GM23338 (cell line): ENCODE measurements around the gene CIPC. TPM values are rescaled to one million over a fixed set of nuclear protein-coding genes. Genes with fewer than 3 reads are reported as not detected.

Experiments used
- CREB1 ChIP-seq: fragments of 250-450 bp; sonication (Bioruptor Pico); IDR thresholded peaks from 2 replicates; pipeline ENCODE4 v1.5.0; 2020; ENCODE audit warnings: low read depth, mild to moderate bottlenecking, moderate library complexity
- ZNF114 ChIP-seq: fragments of 250-450 bp; sonication (Bioruptor Pico); IDR thresholded peaks from 2 replicates; pipeline ENCODE4 v1.5.0; 2020; ENCODE audit warnings: mild to moderate bottlenecking, moderate library complexity
- polyA plus RNA-seq: library from polyadenylated mRNA; unstranded; fragments of >200 nt; fragmentation: Nextera tagmentation; extraction: Ambion mirVana; gene quantifications from 2 replicates; pipeline ENCODE4 v1.2.1, GENCODE V29; 2016
- total RNA-seq: library from RNA; depleted of rRNA; stranded (reverse); fragments of >200 nt; shearing (Covaris generic); gene quantifications from 2 replicates; pipeline ENCODE4 v1.2.3, GENCODE V29; 2014
- TF ChIP-seq, protein P1 (sequence below): fragments of 250-450 bp; sonication (Bioruptor Pico); IDR thresholded peaks from 2 replicates; pipeline ENCODE4 v1.5.0; 2020; ENCODE audit warnings: mild to moderate bottlenecking, moderate library complexity
- TF ChIP-seq, protein P2 (sequence below), 2 experiments: fragments of 200-600 bp in 1 of 2; sonication (generic) in 1 of 2; conservative IDR thresholded peaks; 2 replicates each; pipeline versions ENCODE4 v1.5.1 to v1.6.1; 2016 to 2017; ENCODE audit warnings: antibody characterized with exemption in 2 of 2, low read depth in 2 of 2, mild to moderate bottlenecking in 2 of 2, moderate library complexity in 1 of 2
- TF ChIP-seq, protein P3 (sequence below): IDR thresholded peaks from 2 replicates; pipeline ENCODE4 v1.6.1; 2016; ENCODE audit warnings: antibody characterized with exemption

The CIPC gene
- total and polyA plus RNA-seq, 2 experiments from 2014 or later: 8.1 to 36.9 TPM

DNA sequence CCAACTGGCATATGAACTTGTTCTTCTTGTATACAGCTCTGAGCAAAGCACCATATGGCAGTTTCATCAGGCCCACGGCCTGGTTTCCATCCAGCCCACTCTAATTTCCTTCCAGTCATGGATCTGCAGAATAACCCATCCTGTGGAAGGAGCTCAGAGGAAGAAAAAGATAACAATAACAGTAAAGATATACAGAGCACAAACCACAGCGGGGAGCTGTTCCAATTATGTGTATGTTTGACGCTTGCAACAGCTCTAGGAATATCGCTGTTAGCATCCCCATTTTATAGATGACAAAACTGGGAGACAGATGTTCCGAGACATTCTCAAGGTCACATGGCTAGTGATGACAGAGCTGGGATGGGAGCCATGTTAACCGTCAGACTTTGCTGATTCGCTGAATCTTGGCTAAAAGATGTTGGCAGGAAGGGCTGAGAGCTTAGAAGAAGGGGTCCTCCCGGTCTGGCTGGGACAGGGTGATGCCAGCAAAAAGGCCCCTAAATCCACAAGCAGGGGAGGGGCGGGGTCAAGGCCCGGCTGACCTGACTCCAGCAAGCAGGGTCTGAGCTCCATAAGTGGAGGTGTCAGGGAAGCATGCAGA lies 34.4 kb upstream of the CIPC start (continued):
- TF ChIP-seq, protein P1, sequence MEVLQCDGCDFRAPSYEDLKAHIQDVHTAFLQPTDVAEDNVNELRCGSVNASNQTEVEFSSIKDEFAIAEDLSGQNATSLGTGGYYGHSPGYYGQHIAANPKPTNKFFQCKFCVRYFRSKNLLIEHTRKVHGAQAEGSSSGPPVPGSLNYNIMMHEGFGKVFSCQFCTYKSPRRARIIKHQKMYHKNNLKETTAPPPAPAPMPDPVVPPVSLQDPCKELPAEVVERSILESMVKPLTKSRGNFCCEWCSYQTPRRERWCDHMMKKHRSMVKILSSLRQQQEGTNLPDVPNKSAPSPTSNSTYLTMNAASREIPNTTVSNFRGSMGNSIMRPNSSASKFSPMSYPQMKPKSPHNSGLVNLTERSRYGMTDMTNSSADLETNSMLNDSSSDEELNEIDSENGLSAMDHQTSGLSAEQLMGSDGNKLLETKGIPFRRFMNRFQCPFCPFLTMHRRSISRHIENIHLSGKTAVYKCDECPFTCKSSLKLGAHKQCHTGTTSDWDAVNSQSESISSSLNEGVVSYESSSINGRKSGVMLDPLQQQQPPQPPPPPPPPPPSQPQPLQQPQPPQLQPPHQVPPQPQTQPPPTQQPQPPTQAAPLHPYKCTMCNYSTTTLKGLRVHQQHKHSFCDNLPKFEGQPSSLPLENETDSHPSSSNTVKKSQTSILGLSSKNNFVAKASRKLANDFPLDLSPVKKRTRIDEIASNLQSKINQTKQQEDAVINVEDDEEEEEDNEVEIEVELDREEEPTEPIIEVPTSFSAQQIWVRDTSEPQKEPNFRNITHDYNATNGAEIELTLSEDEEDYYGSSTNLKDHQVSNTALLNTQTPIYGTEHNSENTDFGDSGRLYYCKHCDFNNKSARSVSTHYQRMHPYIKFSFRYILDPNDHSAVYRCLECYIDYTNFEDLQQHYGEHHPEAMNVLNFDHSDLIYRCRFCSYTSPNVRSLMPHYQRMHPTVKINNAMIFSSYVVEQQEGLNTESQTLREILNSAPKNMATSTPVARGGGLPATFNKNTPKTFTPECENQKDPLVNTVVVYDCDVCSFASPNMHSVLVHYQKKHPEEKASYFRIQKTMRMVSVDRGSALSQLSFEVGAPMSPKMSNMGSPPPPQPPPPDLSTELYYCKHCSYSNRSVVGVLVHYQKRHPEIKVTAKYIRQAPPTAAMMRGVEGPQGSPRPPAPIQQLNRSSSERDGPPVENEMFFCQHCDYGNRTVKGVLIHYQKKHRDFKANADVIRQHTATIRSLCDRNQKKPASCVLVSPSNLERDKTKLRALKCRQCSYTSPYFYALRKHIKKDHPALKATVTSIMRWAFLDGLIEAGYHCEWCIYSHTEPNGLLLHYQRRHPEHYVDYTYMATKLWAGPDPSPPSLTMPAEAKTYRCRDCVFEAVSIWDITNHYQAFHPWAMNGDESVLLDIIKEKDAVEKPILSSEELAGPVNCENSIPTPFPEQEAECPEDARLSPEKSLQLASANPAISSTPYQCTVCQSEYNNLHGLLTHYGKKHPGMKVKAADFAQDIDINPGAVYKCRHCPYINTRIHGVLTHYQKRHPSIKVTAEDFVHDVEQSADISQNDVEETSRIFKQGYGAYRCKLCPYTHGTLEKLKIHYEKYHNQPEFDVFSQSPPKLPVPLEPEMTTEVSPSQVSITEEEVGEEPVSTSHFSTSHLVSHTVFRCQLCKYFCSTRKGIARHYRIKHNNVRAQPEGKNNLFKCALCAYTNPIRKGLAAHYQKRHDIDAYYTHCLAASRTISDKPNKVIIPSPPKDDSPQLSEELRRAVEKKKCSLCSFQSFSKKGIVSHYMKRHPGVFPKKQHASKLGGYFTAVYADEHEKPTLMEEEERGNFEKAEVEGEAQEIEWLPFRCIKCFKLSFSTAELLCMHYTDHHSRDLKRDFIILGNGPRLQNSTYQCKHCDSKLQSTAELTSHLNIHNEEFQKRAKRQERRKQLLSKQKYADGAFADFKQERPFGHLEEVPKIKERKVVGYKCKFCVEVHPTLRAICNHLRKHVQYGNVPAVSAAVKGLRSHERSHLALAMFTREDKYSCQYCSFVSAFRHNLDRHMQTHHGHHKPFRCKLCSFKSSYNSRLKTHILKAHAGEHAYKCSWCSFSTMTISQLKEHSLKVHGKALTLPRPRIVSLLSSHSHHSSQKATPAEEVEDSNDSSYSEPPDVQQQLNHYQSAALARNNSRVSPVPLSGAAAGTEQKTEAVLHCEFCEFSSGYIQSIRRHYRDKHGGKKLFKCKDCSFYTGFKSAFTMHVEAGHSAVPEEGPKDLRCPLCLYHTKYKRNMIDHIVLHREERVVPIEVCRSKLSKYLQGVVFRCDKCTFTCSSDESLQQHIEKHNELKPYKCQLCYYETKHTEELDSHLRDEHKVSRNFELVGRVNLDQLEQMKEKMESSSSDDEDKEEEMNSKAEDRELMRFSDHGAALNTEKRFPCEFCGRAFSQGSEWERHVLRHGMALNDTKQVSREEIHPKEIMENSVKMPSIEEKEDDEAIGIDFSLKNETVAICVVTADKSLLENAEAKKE (CRISPR knock-in tag): no peak
- TF ChIP-seq CREB1 (no peak), ZNF114 (CRISPR knock-in tag) (no peak)
- TF ChIP-seq, protein P2, sequence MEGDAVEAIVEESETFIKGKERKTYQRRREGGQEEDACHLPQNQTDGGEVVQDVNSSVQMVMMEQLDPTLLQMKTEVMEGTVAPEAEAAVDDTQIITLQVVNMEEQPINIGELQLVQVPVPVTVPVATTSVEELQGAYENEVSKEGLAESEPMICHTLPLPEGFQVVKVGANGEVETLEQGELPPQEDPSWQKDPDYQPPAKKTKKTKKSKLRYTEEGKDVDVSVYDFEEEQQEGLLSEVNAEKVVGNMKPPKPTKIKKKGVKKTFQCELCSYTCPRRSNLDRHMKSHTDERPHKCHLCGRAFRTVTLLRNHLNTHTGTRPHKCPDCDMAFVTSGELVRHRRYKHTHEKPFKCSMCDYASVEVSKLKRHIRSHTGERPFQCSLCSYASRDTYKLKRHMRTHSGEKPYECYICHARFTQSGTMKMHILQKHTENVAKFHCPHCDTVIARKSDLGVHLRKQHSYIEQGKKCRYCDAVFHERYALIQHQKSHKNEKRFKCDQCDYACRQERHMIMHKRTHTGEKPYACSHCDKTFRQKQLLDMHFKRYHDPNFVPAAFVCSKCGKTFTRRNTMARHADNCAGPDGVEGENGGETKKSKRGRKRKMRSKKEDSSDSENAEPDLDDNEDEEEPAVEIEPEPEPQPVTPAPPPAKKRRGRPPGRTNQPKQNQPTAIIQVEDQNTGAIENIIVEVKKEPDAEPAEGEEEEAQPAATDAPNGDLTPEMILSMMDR (conservative IDR thresholded peaks at IDR 0.05; ENCODE audit: low read depth in 2 of 2): no peak
- TF ChIP-seq, protein P3, sequence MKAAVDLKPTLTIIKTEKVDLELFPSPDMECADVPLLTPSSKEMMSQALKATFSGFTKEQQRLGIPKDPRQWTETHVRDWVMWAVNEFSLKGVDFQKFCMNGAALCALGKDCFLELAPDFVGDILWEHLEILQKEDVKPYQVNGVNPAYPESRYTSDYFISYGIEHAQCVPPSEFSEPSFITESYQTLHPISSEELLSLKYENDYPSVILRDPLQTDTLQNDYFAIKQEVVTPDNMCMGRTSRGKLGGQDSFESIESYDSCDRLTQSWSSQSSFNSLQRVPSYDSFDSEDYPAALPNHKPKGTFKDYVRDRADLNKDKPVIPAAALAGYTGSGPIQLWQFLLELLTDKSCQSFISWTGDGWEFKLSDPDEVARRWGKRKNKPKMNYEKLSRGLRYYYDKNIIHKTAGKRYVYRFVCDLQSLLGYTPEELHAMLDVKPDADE: no peak
